AG10803 (cell line): ENCODE data around the gene COL4A4.

Experiments used
- DNase-seq: peaks from one replicate; pipeline ENCODE4 v3.0.0; 2010; ENCODE audit warnings: low read depth
- H3K4me3 ChIP-seq: 2 replicates; pipeline ENCODE4 v1.5.1; 2011; ENCODE audit warnings: mild to moderate bottlenecking, low read length, control low read depth
- CTCF ChIP-seq: conservative IDR thresholded peaks from 2 replicates; pipeline ENCODE4 v1.5.1; 2011; ENCODE audit warnings: mild to moderate bottlenecking, low read length, control low read depth, inconsistent platforms

The COL4A4 gene

GRCh38 chr2:227161947-227162346, 2.1 kb downstream of the COL4A4 start:
- no peak overlapping the region for H3K4me3 ChIP-seq
- no peak for TF ChIP-seq CTCF
- DNase-seq, result no peak

- H3K4me3 ChIP-seq, result no peak overlapping the region
- no peak for TF ChIP-seq CTCF
- DNase-seq, result no peak
These were observed 3.8 kb downstream of the COL4A4 start for GRCh38 chr2:227160164-227160563.

- no peak overlapping the region for H3K4me3 ChIP-seq
- peak; percentile 56 for DNase-seq
- no peak for TF ChIP-seq CTCF
These were observed 8.8 kb downstream of the COL4A4 start for GRCh38 chr2:227154986-227155774.

- TF ChIP-seq CTCF, result no peak
- no peak for DNase-seq
- no peak overlapping the region for H3K4me3 ChIP-seq
These were observed 10.1 kb downstream of the COL4A4 start for GRCh38 chr2:227153758-227154486.

GRCh38 chr2:227153307-227153706, 10.7 kb downstream of the COL4A4 start:
- no peak overlapping the region for H3K4me3 ChIP-seq
- DNase-seq, result no peak
- TF ChIP-seq CTCF, result no peak

GRCh38 chr2:227152093-227152766, 11.8 kb downstream of the COL4A4 start:
- no peak for TF ChIP-seq CTCF
- no peak for DNase-seq
- H3K4me3 ChIP-seq, result no peak overlapping the region
